Measurements from ENCODE around the gene ERFE.

The ERFE gene

DNA sequence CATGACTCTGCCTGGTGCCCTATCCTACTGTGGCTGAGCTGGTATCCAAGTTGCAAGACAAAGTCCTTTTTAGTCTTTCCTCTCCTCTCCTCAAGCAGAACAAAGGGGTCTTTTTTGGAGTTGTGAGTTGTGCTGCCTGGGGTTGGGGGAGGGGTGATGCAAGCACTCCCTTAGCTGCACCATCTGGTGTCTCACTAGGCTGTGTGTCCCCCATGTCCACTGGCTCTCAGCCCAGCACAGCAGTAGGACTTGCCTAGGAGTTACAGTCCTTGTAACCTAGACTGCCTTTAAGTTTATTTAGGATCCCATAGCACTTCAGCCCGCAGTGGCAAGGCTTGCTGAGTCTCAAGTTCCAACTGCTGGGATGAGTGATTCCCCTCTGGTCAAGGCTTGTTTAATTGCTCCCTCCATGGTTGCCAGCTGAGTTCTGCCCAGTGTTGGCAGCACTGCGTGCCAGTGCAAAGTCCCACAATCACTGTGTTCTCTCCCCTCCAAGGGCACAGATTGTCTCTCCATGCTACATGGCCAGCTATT lies 57.9 kb downstream of the ERFE start:
- H3K9me3 ChIP-seq (ENCODE audit: low read length): no peaks in the 10 kb centered on the region
- no peaks in the 10 kb centered on the region for H3K4me1 ChIP-seq (ENCODE audit: insufficient read depth, low read length, severe bottlenecking)
- no peaks in the 10 kb centered on the region for H3K27me3 ChIP-seq (ENCODE audit: insufficient read depth, low read length)
- H3K9ac ChIP-seq (ENCODE audit: low read length): no peak overlapping the region
- no peaks in the 10 kb centered on the region for H4K20me1 ChIP-seq (ENCODE audit: insufficient read depth, low read length)
- H3K79me2 ChIP-seq (ENCODE audit: insufficient read depth, low read length): no peaks in the 10 kb centered on the region
- no peaks in the 10 kb centered on the region for H3K36me3 ChIP-seq (ENCODE audit: insufficient read depth, low read length)
- no peak overlapping the region for H3K4me3 ChIP-seq (ENCODE audit: low read depth, low read length, poor library complexity, severe bottlenecking)
- H3K27ac ChIP-seq (ENCODE audit: low read depth, low read length, poor library complexity, severe bottlenecking): no peak overlapping the region
- TF ChIP-seq, protein P1, sequence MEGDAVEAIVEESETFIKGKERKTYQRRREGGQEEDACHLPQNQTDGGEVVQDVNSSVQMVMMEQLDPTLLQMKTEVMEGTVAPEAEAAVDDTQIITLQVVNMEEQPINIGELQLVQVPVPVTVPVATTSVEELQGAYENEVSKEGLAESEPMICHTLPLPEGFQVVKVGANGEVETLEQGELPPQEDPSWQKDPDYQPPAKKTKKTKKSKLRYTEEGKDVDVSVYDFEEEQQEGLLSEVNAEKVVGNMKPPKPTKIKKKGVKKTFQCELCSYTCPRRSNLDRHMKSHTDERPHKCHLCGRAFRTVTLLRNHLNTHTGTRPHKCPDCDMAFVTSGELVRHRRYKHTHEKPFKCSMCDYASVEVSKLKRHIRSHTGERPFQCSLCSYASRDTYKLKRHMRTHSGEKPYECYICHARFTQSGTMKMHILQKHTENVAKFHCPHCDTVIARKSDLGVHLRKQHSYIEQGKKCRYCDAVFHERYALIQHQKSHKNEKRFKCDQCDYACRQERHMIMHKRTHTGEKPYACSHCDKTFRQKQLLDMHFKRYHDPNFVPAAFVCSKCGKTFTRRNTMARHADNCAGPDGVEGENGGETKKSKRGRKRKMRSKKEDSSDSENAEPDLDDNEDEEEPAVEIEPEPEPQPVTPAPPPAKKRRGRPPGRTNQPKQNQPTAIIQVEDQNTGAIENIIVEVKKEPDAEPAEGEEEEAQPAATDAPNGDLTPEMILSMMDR (IDR thresholded peaks at IDR 0.05; ENCODE audit: low read length): no peak
- no peak for TF ChIP-seq EZH2 (IDR thresholded peaks at IDR 0.05; ENCODE audit: borderline replicate concordance, low read length)
- H3F3A ChIP-seq (ENCODE audit: insufficient read depth, low read length): no peaks in the 10 kb centered on the region
- no peaks in the 10 kb centered on the region for H3K9me2 ChIP-seq (ENCODE audit: low read depth, low read length)
- no peak overlapping the region for H3K4me2 ChIP-seq (ENCODE audit: low read length)
- H2AFZ ChIP-seq (ENCODE audit: low read length): no peak overlapping the region
